ENCODE data around the gene TPR.

- no peak for TF ChIP-seq CTCF (IDR thresholded peaks at IDR 0.05)
- TF ChIP-seq POLR2A (IDR thresholded peaks at IDR 0.05): no peak
These were observed 28.6 kb upstream of the TPR start for GRCh38 chr1:186403632-186404031.
